Stomach smooth muscle (tissue), 2 donors: ENCODE results near the gene CSF2.

Experiments used
- H3K27ac ChIP-seq: one replicate; pipeline ENCODE4 v1.7.0; 2013; ENCODE audit warnings: mild to moderate bottlenecking, low read length, inconsistent platforms
- H3K27me3 ChIP-seq, 2 donors: one replicate each; pipeline ENCODE4 v1.7.0; 2013; ENCODE audit warnings: low read length in 2 of 2; ENCODE audit not compliant: insufficient read depth in 2 of 2, control insufficient read depth in 1 of 2
- H3K36me3 ChIP-seq, 2 donors: one replicate each; pipeline ENCODE4 v1.7.0; 2013; ENCODE audit warnings: low read length in 2 of 2; ENCODE audit not compliant: control insufficient read depth in 2 of 2, insufficient read depth in 2 of 2
- H3K4me1 ChIP-seq: one replicate; pipeline ENCODE4 v1.7.0; 2013; ENCODE audit warnings: low read length; ENCODE audit not compliant: control insufficient read depth, insufficient read depth
- H3K4me3 ChIP-seq, 2 donors: one replicate each; pipeline ENCODE4 v1.7.0; 2013; ENCODE audit warnings: low read length in 2 of 2
- H3K9ac ChIP-seq, 2 donors: one replicate each; pipeline ENCODE4 v1.7.0; 2013; ENCODE audit warnings: low read length in 2 of 2, mild to moderate bottlenecking in 1 of 2
- H3K9me3 ChIP-seq, 2 donors: one replicate each; pipeline ENCODE4 v1.7.0; 2013; ENCODE audit warnings: low read length in 2 of 2; ENCODE audit not compliant: control insufficient read depth in 2 of 2
- donor health status: healthy.
- donor health status: Pancreatic carcinoma.

The CSF2 gene

DNA sequence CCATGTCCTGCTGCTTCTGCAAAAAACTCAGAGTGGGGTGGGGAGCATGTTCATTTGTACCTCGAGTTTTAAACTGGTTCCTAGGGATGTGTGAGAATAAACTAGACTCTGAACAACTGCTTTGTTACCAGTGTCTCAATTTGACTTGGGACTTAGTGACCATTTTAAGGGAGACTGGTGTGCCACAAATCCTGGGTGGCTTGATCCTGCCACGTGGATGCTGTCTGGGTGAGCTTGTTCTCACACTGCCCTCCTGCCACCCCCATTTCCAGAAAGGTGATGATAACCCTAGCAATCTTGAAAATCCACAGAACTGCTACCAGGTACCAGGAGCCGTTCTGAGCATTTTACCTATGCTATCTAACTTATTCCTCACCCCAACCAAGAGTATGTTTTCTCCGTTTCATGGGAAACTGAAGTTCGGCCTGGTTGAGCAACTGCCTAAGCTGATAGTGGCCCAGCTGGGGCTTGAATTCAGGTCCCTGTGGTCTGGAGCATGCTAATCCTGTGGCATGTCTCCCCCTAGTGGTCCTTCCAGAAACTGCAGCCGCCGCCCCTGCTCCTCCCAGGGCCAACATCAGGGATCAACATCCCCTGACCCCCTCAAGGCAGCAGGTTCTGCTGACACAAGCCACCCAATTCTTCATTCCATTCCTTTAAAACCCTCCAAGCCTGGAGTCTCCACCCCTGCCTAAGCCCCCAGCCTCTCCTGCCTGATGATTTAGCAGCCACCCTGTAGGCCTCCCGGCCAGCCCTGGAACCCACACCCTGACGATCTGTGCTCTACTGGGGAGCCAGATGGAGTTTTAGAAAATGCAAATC is 10.3 kb upstream of the CSF2 start:
- no peaks in the 10 kb centered on the region for H3K9me3 ChIP-seq
- H3K36me3 ChIP-seq = no peaks in the 10 kb centered on the region
- no peaks in the 10 kb centered on the region for H3K4me1 ChIP-seq
- no peak overlapping the region for H3K27ac ChIP-seq
- H3K27me3 ChIP-seq = no peaks in the 10 kb centered on the region
- no peak overlapping the region for H3K4me3 ChIP-seq
- H3K9ac ChIP-seq = no peak overlapping the region

DNA sequence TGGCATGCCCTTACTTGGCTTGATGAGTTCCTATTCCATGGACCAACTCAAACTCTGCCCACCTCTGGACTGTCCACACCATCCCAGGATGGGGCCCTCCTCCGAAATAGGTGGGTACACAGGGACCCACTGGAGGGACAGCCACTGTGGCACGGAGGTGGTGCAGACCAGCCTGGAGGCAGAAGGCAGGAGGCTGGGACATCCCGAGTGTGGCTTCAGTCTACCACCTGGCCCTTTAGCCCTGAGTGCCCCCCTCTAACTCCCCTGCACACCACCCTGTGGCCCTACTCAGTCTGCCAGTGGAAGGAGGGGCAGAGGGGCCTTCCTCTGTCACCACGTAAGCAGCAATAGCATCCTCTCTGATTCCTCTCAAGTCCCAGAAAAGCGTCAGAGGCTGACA is 9.4 kb upstream of the CSF2 start:
- Histone ChIP-seq H3K9me3 (no peaks in the 10 kb centered on the region), H3K4me1 (no peaks in the 10 kb centered on the region), H3K27ac (no peak overlapping the region), H3K4me3 (no peak overlapping the region), H3K9ac (no peak overlapping the region), H3K27me3 (no peaks in the 10 kb centered on the region), H3K36me3 (no peaks in the 10 kb centered on the region)

DNA sequence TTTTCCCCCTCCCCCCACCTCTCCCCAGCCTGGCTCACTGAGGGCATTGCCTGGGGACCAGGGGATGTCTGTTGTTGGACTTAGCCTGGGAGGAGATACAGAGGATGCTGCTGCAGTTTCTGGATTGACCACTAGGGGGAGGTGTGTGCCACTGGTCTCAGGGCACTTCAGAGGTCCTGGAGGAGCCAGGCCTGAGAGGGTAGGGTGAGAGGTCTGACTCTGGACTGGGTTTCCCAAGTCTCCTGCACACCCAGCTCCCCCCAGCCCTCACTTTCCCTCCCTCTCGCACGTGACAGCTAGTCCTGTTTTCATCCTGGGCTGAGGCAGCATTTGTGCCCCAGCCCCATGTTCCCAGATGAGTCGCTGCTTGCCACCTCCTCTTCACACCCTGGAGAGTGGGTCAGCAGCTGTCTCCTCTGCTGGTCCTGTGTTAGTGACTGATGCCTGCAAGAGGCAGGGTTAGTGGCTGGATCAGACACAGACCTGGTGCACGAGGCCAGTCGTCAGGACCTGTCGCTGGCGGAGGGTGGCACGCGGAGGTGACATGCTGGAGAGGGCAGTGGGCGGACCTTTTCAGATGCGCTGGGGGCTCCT is 8.8 kb upstream of the CSF2 start:
- no peak overlapping the region for H3K9ac ChIP-seq
- H3K36me3 ChIP-seq = no peaks in the 10 kb centered on the region
- no peaks in the 10 kb centered on the region for H3K27me3 ChIP-seq
- no peak overlapping the region for H3K4me3 ChIP-seq
- H3K27ac ChIP-seq = no peak overlapping the region
- no peaks in the 10 kb centered on the region for H3K4me1 ChIP-seq
- no peaks in the 10 kb centered on the region for H3K9me3 ChIP-seq

DNA sequence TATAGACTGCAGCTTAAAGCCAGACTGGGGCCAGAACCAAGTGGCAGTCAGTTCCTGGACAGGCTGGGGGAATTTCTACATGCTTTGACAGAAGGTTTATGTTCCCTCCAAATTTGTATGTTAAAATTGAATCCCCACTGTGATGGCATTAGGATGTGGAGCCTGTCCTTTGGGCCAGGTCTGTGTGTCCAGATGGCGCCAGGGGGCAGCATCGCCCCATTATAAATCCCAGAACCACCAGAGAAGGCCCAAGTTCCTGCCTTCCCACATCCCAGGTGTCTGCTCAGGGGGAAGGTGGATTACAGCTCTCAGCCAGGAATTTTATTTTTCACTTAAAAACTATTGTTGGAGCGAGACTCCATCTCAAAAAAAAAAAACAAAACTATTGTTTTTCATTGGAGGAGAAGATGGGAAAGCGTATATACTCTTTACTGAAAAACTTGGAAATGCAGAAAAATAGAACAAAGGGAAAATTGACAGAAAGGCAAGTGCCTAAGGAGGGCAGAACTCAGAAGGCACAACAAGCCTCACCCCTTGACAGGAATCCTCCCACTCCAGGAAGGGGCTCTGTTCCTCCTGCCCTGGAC is 8.1 kb upstream of the CSF2 start:
- Histone ChIP-seq H3K27ac (no peak overlapping the region), H3K4me3 (no peak overlapping the region), H3K4me1 (no peaks in the 10 kb centered on the region), H3K9me3 (no peaks in the 10 kb centered on the region), H3K36me3 (no peaks in the 10 kb centered on the region), H3K27me3 (no peaks in the 10 kb centered on the region), H3K9ac (no peak overlapping the region)

DNA sequence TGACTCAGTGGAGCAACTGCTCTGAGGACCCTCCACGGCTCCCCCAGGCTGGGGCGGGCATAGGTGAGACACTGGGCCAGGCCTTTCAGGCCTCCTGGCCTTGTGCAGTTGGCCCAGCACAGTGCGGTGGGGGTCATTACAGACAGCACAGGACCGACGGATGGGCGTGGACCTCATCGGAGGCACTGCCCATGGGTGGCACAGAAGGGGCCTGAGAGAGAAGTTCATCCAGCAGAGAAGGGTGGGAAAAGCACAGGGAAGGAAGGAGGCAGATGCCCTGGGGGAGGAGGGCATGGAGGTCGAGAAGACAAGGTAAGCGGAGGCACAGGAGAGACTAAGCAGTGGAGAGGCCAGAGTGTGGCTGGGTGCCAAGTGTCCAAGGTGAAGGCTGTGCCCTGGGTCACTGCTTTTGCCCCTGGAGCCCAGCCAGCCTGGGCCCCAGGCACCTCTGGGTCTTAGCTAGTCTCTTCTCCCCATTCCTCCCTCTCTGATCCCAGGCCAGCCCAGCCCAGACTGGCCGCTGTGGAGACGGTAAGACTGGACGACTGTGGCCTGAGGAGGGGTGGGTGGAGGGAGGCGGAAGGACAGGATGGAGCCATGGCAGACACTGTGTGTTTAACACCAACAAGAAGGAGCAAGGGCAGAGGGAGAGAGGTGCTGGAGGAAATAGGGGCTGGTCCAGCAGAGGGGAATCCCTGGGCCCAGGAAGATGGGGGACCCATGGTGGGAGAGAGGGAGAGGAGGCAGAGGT is 7.5 kb upstream of the CSF2 start:
- no peak overlapping the region for H3K27ac ChIP-seq
- no peaks in the 10 kb centered on the region for H3K9me3 ChIP-seq
- H3K4me1 ChIP-seq = no peaks in the 10 kb centered on the region
- no peak overlapping the region for H3K4me3 ChIP-seq
- H3K27me3 ChIP-seq = no peaks in the 10 kb centered on the region
- no peak overlapping the region for H3K9ac ChIP-seq
- H3K36me3 ChIP-seq = no peaks in the 10 kb centered on the region

DNA sequence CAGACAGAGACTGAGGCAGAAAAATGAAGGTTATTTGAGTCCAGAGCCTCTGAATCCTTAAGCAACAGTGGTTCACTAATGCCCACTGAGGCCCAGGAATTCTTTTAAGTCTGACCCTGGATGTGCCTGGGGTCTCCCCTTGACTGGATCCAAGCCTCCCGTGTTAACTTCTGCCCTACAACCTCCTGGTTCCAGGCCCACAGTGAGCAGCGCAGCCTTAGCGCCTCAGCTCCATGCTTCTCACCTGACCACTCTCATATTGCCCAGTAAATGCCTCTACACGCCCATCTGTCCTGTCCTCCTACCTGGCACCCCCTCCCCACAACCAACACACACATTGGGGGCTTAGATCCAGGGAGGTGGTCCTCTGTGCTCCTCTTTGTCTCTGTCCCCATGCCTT is 6.7 kb upstream of the CSF2 start:
- no peaks in the 10 kb centered on the region for H3K9me3 ChIP-seq
- no peak overlapping the region for H3K27ac ChIP-seq
- H3K27me3 ChIP-seq = no peaks in the 10 kb centered on the region
- no peak overlapping the region for H3K4me3 ChIP-seq
- no peak overlapping the region for H3K9ac ChIP-seq
- H3K36me3 ChIP-seq = no peaks in the 10 kb centered on the region
- no peaks in the 10 kb centered on the region for H3K4me1 ChIP-seq

DNA sequence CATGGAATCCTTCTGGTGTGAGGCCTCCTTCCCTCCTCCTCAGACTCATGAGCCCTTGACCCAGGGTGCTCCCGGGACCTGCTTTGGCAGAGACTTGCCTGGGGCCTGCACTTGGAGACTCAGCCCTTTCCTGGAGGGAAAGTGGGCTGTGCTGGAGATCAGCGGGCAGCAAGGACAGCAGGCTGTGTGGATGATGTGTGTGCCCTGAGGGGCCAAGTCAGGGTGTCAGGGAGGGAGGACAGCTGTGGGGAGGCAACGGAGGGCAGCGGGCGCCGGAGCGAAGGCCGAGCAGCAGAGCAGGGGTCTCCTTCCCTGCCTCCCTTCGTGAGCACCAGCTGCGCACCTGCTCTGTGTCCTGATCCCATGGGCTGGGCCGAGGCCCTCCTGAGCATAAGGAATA is 6.1 kb upstream of the CSF2 start:
- H3K36me3 ChIP-seq = no peaks in the 10 kb centered on the region
- H3K9me3 ChIP-seq = no peaks in the 10 kb centered on the region
- no peak overlapping the region for H3K27ac ChIP-seq
- H3K9ac ChIP-seq = no peak overlapping the region
- no peaks in the 10 kb centered on the region for H3K4me1 ChIP-seq
- no peaks in the 10 kb centered on the region for H3K27me3 ChIP-seq
- H3K4me3 ChIP-seq = no peak overlapping the region

DNA sequence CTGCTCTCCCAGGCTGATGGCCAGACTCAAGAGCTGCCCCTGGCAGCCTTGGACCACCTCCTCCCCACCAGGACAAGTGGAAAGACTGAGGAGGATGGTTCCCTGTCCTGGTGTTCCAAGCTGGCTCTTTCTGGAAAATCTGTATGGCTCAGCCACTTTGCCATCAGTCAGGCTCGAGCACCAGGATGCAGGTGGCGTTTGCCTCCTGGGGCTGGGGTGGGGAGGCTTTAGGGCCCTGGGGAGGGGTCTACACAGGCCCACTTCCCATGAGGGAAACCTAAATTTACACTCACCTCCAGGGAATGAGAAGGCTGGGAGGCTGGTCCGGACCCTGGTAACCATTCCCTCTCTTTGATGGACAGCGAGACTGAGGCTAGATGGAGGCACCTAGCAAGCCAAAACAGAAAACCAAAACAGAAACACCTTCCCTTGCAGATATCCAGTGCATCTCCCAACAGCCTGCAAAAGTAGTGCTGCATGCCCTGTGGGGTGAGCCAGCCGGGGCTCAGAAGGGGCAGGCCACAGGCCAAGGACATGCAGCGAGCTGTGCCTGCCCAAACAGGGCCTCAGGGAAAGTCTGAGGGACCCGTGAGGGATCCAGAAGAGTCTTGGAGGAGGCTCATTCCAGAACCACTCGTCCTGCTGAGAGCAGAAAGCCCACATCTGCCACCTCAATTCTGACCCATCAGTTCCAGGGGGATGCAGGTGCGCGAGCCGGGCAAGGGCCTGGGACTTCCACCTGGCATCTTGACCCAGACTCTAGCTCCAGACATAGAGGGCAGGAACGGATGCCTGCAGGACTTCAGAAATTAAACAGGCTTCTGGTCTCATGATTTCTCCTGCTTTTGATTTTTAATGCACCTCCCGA is 5.4 kb upstream of the CSF2 start:
- Histone ChIP-seq H3K9ac (no peak overlapping the region), H3K4me3 (no peak overlapping the region), H3K9me3 (no peaks in the 10 kb centered on the region), H3K36me3 (no peaks in the 10 kb centered on the region), H3K27me3 (no peaks in the 10 kb centered on the region), H3K27ac (no peak overlapping the region), H3K4me1 (no peaks in the 10 kb centered on the region)

DNA sequence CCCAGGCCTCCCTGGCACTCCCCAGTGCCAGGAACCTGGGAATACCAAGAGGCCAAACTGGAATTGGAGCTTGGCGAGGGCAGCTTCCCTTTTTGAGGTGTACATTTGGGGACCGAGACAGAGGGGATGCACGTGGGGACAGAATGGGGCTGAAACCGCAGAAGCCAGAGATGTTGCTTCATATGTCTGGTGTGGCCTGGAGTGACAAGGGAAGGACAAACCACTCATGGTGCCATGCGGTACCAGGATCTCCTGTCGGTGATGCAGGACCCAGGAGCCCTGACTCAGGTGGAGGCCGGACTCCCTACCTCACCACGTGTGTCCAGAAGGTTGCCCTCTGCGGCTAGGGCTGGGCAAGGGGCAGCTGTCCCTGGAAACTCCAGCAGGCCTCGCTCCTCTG is 4.0 kb upstream of the CSF2 start:
- H3K9ac ChIP-seq = no peak overlapping the region
- no peak overlapping the region for H3K27ac ChIP-seq
- no peak overlapping the region for H3K4me3 ChIP-seq
- no peaks in the 10 kb centered on the region for H3K36me3 ChIP-seq
- no peaks in the 10 kb centered on the region for H3K27me3 ChIP-seq
- H3K4me1 ChIP-seq = no peaks in the 10 kb centered on the region
- no peaks in the 10 kb centered on the region for H3K9me3 ChIP-seq

DNA sequence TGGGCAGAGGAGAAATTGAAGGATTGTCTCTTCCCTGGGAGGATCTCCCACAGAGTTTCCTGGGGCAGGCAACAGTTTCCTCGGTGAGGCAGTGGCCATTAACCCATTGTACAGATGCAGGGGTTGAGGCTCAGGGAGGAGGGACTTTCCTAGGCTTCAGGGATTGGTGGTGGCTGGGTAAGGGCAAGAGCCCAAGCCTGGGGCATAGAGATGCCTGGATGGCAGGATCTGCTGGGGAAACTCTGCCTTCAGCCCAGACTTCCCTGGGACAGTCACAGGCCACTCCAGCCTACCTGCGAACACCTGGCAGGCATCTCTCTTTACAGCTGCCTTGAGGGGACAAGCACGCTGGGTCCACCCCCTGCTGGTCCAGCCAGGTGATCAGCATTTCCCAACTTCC is 3.6 kb upstream of the CSF2 start:
- Histone ChIP-seq H3K9ac (no peak overlapping the region), H3K36me3 (no peaks in the 10 kb centered on the region), H3K9me3 (no peaks in the 10 kb centered on the region), H3K27ac (no peak overlapping the region), H3K4me3 (no peak overlapping the region), H3K4me1 (no peaks in the 10 kb centered on the region), H3K27me3 (no peaks in the 10 kb centered on the region)
